Activated naive CD8-positive, alpha-beta T cell treated with anti-CD3 and anti-CD28 coated beads for 36 hours (primary cell): ENCODE data around the gene COX8C. TPM values are rescaled to one million over a fixed set of nuclear protein-coding genes. Genes with fewer than 3 reads are reported as not detected.

Experiments
- DNase-seq: peaks from one replicate; pipeline ENCODE4 v3.0.0; 2021
- H3K27ac Mint-ChIP-seq: one replicate; pipeline ENCODE4 v1.8.0; 2022; ENCODE audit warnings: mild to moderate bottlenecking, moderate library complexity, mixed read lengths
- H3K27me3 Mint-ChIP-seq: one replicate; pipeline ENCODE4 v1.8.0; 2022; ENCODE audit warnings: mild to moderate bottlenecking, mixed read lengths
- H3K36me3 Mint-ChIP-seq: one replicate; pipeline ENCODE4 v1.8.0; 2021; ENCODE audit warnings: mild to moderate bottlenecking, mixed read lengths
- H3K4me1 Mint-ChIP-seq: one replicate; pipeline ENCODE4 v1.8.0; 2021; ENCODE audit warnings: mixed read lengths
- H3K4me3 Mint-ChIP-seq: one replicate; pipeline ENCODE4 v1.8.0; 2022; ENCODE audit warnings: mild to moderate bottlenecking, moderate library complexity, mixed read lengths
- H3K9me3 Mint-ChIP-seq: one replicate; pipeline ENCODE4 v1.8.0; 2022; ENCODE audit warnings: mixed read lengths
- total RNA-seq, 2 experiments: library from RNA; stranded (reverse); gene quantifications; one replicate each; pipeline ENCODE4 v1.2.3, GENCODE V29; 2021

COX8C gene, protein sequence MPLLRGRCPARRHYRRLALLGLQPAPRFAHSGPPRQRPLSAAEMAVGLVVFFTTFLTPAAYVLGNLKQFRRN
- not detected for total RNA-seq

DNA sequence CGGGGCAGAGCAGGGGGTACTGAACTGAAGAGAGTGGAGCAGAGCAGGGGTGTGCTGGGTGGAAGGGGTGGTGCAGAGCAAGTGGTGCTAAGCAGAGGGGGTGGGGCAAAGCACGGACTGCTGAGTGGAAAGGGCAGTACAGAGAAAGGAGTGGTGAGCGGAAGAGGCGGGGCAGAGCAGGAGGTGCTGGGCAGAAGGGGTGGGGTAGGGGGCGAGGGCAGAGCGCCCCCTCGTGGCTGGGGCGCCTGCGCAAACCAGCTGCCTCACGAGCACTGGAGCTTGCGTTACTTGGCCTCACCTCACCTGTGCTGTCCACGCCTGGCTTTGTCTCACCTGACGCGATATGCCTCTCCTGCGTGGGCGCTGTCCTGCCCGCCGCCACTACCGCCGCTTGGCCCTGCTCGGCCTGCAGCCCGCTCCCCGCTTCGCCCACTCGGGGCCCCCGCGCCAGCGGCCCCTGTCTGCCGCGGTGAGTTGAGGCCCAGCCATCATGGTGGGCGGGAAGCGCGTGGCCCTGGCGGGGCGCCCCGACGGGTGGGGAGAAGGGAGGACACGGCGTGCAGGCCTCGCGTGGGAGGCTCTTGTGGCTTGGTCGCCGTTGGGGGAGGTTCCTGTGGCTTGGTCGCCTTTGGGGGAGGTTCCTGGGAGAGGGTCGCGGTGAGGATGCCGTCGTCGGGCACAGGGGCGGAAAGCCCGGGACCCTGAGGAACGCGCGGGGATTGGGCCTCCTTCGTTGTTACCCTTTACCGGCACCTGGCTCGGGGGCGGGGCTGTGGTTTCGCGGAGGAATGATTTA, at the start of gene COX8C:
COX8C (plus strand) TSS at position 257 of the 796 bp plus-strand sequence; CDS start at position 344, 87 bp downstream.
- Mint-ChIP-seq H3K4me1 (no peaks in the 10 kb centered on the region), H3K27ac (no peak within 1 kb of the TSS), H3K4me3 (no peak within 1 kb of the TSS), H3K36me3 (no peaks in the 10 kb centered on the region), H3K27me3 (peaks cover 4% of the 10 kb centered on the region), H3K9me3 (peaks cover 1% of the 10 kb centered on the region)
- no peak for DNase-seq

DNA sequence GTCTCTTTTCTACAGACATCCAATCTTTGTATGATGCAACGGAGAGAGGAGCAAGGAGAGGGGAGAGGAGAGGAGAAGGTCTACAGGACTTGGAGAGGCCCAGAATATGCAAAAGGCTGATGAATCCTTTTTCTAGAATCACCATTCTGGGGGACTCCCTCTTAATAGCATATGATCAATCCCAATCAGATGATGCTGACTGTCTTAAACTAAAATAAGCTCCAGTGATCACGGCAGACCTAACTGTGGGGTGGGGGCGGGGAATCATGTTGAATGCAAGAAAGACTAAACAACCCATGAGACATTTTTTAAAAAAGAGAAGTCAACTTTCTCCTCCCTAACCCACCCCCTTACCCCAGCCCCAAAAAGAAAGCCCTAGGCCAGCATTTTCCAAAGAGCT, 47.6 kb upstream of the COX8C start:
- Mint-ChIP-seq H3K36me3 (peaks cover 3% of the 10 kb centered on the region), H3K27ac (no peak overlapping the region), H3K27me3 (no peaks in the 10 kb centered on the region), H3K4me1 (peaks cover 21% of the 10 kb centered on the region), H3K4me3 (no peak overlapping the region), H3K9me3 (no peaks in the 10 kb centered on the region)
- DNase-seq, result no peak

DNA sequence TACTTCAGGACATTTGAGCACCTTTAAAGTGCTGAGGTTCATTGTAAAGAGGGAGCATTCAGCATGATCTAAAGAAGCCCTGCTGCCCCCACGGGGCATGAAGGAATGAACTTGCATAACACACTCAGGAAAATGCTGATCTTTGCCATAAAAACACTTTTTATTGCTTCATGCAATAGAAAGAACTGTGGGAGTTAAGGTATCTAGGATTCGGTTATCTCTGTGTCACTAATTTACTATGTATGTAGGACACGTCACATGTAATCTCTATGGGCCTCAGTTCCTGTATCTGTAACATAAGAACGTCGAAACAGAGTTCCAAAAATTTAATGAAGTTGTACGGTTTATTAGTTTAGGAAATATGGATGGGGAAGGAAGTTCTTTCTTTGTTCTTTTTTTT, 47.1 kb upstream of the COX8C start:
- H3K27ac Mint-ChIP-seq, result no peak overlapping the region
- H3K27me3 Mint-ChIP-seq, result no peaks in the 10 kb centered on the region
- H3K4me3 Mint-ChIP-seq, result no peak overlapping the region
- H3K36me3 Mint-ChIP-seq, result peaks cover 2% of the 10 kb centered on the region
- peaks cover 24% of the 10 kb centered on the region for H3K4me1 Mint-ChIP-seq
- no peak for DNase-seq
- no peaks in the 10 kb centered on the region for H3K9me3 Mint-ChIP-seq

DNA sequence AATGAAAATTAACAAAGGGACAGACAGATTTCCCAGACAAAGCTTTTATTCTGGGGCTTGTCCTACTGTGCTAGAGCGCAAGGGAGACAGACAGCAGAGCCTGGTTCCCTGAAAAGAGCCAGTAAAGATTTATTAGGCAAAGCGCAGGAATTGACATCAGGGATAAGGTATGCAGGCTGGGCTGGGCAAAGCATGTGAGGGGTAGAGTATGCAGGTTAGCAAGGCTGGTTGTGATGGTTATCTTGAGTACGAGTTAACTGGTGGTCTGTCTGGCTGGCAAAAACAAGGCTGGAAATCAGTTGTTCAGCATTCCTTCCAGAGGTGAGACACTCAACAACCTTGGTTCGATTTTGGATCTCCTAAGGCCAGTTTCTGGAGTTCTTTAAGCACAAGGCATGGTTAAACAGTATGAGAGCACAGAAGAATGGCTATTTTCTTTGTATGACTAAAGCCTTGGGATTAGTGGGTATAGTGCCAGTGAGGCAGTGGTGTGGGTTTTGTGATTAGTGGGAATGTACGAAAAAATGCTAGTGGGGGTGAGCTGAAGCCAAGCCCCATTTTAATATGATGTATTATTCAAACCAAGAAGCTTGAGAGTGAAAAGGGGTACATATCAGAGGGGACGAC, 45.0 kb upstream of the COX8C start:
- H3K27me3 Mint-ChIP-seq, result no peaks in the 10 kb centered on the region
- no peak for DNase-seq
- H3K9me3 Mint-ChIP-seq, result no peaks in the 10 kb centered on the region
- H3K36me3 Mint-ChIP-seq, result peaks cover 2% of the 10 kb centered on the region
- H3K27ac Mint-ChIP-seq, result no peak overlapping the region
- peaks cover 26% of the 10 kb centered on the region for H3K4me1 Mint-ChIP-seq
- no peak overlapping the region for H3K4me3 Mint-ChIP-seq

DNA sequence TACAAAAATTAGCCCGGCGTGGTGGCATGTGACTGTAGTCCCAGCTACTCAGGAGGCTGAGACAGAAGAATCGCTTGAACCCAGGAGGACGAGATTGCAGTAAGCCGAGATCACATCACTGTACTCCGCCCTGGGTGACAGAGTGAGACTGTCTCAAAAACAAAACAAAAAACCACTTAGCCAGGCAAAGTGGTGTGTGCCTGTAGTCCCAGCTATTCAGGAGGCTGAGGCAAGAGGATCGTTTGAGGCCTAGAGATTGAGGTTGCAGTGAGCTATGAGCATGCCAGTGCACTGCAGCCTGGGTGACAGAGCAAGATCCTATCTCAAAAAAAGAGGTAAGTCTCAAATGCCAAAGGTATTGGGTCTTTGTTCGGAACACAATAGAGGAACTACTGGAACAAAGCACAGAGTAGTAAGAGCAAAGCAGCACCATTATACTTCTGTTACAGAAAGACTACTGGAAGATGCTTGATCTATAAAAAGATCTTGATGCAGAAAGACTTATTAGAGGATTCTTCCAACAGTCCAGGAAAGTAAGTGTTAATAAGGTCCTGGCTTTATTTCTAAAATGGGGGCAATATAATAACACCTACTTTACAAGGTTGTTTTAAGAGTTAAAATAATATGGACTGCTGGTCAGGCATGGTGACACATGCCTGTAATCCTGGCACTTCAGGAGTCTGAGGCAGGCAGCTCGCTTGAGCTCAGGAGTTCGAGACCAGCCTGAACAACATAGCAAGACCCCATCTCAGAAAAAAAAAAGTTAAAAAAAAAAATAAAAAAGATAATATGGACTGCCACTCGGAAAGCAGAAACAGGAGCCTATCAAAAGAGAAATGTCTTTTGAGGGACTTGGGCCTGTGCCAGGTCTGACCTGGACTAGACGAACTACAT, 44.0 kb upstream of the COX8C start:
- Mint-ChIP-seq H3K27me3 (no peaks in the 10 kb centered on the region), H3K4me3 (no peak overlapping the region)

DNA sequence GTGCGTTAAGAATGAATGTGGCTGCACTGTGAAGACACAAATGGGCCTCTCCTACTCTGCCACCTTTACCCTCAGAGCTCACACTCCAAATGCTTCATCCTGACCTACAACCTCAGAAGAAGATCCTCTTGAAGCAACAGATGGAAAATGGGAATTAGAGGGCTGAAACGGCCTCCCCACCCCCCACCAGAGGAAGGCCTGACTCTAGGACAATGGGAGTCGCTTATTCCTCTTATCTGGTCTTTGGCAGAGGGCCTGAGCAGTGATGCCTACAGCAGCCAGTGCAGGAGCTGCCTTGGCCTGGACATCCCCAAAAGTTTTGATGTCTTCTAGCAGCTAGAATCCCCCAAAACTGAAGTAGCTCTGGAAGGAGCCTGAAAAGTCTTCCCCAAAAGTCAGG, 43.3 kb upstream of the COX8C start:
- Mint-ChIP-seq H3K36me3 (peaks cover 4% of the 10 kb centered on the region), H3K9me3 (no peaks in the 10 kb centered on the region), H3K27ac (no peak overlapping the region), H3K4me1 (peaks cover 32% of the 10 kb centered on the region), H3K27me3 (no peaks in the 10 kb centered on the region), H3K4me3 (no peak overlapping the region)
- DNase-seq, result no peak

More for the DNA sequence above, 44.0 kb upstream of the COX8C start:
- no peak overlapping the region for H3K27ac Mint-ChIP-seq
- H3K9me3 Mint-ChIP-seq, result no peaks in the 10 kb centered on the region
- H3K36me3 Mint-ChIP-seq, result peaks cover 2% of the 10 kb centered on the region
- DNase-seq, result no peak
- peaks cover 32% of the 10 kb centered on the region for H3K4me1 Mint-ChIP-seq

DNA sequence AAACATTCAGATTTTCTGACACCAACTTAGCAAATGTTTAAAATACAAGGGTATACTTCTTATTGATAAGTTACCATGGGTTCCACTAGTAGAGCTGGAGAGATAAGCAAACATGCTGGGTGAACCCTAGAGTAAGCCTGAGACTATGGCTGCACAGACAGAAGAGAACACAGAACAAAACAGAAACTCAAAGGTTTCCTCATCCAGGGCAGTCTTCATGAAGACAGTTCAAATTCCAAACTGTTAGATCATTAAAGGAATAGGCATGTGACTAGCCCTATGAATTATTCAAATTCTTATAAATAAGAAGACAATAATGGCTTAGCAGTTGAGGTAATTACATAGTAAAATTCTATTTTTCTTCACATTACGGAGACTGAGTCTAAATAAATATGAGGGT, 42.2 kb upstream of the COX8C start:
- Mint-ChIP-seq H3K27ac (no peak overlapping the region), H3K9me3 (no peaks in the 10 kb centered on the region), H3K4me3 (no peak overlapping the region), H3K4me1 (peaks cover 32% of the 10 kb centered on the region), H3K36me3 (peaks cover 5% of the 10 kb centered on the region), H3K27me3 (no peaks in the 10 kb centered on the region)
- no peak for DNase-seq

DNA sequence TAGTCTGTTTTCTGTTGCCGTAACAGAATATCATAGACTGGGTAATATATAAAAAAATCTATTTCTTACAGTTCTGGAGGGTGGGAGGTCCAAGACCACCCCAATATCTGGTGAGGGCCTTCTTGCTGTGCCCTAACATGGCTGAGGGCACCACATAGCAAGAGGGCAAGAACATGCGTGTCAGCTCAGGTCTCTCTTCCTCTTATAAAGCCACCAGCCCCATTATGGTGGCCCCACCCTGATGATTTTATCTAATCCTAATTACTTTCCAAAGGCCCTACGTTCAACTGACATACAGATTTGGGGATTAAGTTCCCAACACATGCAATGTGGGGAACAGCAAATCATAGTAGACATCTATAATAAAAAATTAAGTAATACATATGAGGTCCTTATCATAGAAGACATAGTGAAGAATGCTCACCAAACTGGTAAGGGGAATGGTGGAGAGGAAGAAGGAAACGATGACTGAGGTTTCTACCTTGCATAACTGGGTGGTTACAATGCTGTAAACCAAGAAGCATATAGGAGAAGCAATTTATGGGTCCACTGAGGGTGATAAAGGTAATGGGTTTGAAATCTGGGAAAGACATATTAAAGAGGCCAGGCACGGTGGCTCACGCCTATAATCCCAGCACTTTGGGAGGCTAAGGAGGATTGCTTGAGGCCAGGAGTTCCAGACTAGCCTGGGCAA, 41.1 kb upstream of the COX8C start:
- Mint-ChIP-seq H3K9me3 (no peaks in the 10 kb centered on the region), H3K27me3 (no peaks in the 10 kb centered on the region), H3K27ac (no peak overlapping the region), H3K4me3 (no peak overlapping the region), H3K36me3 (peaks cover 5% of the 10 kb centered on the region), H3K4me1 (peaks cover 35% of the 10 kb centered on the region)
- DNase-seq, result no peak

DNA sequence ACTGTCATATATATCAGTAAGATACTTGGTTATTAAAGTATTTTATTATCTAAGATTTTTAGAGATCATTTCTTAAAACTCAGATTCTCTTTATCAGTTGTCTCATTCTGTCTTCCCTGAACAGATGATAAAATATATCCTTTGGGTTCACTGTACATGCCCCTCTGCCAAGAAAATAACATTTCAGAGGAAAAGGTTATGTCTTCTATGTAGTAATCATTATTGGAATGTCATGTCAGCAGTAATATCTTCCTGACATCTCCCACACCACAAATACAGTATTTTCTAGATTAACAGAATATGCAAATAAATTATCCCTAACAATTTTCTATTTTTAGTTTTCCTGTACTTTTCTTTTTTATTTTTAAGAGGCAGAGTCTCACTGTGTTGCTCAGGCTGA, 40.2 kb upstream of the COX8C start:
- no peak overlapping the region for H3K27ac Mint-ChIP-seq

DNA sequence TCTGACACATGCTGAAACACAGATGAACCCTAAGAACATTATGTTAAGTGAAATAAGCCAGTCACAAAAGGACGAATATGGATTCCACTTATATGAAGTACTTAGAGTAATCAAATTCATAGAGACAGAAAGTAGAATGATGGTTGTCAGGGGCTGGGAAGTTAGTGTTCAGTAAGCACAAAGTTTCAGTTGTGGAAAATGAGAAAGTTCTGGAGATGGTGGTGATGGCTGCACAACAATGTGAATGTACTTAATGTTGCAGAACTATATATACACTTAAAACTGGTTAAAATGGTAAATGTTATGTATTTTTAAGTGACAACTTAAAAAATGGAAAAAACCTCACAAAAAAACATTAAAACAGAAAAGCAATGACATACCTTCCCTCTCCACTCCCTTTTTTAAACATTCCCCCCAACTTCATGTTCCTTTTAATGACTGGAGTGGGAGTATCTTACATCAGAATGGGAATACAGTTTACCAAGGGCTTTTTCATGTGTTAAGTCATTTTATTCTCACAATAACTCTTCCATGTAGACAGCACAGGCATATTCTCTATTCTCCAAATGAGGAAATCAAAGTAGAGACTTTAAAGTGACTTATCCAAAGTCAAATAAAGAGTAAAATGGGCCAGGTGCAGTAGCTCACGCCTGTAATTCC, 38.2 kb upstream of the COX8C start:
- Mint-ChIP-seq H3K36me3 (peaks cover 5% of the 10 kb centered on the region), H3K27me3 (no peaks in the 10 kb centered on the region), H3K4me1 (peaks cover 41% of the 10 kb centered on the region), H3K27ac (no peak overlapping the region), H3K9me3 (no peaks in the 10 kb centered on the region), H3K4me3 (no peak overlapping the region)
- no peak for DNase-seq

More for the DNA sequence above, 40.2 kb upstream of the COX8C start:
- Mint-ChIP-seq H3K36me3 (peaks cover 5% of the 10 kb centered on the region), H3K4me3 (no peak overlapping the region), H3K9me3 (no peaks in the 10 kb centered on the region), H3K4me1 (peaks cover 35% of the 10 kb centered on the region), H3K27me3 (no peaks in the 10 kb centered on the region)
- DNase-seq, result no peak

DNA sequence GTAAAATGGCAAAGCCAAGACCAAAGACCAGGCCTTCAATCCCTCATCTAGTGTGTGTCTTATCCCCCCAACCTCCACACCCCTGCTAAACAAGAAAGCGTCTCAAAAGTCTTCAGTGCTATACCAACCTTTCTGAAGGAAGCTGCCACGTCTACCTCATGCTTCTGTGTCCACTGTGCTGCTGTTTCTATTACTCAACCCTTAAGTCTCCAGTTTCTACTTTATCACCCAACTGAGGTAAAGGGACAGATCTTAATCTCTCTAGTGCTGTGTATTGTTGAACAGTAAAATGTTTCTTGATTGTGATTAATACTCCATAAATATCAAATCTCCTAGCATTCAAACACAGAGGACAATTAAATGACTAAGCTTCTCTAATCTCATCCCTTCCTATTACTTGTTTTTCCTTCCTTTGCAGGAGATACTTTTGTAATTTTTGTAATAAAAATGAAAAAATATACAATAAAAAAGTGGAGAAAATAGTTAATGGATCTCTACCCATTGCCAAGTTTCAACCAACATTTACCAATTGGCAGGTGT, 37.5 kb upstream of the COX8C start:
- no peak overlapping the region for H3K27ac Mint-ChIP-seq

DNA sequence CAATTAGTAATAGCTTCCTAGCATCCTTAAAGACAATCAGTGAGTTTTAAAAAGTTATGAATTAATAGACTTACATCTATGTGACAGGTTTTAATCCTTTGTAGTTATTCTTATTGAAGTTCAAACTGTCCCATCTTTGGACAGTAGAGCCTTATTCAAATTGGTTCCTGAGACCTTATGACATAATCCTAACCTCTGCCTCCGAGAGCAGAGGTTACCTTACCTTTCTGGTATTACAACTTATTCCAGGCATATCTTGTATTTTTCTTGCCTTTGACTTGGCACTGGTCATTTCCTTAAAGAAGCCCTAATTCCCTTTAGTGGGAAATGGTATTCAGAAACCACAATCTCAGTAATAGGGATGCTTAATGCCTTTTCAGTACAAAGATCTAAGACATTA, 35.9 kb upstream of the COX8C start:
- no peak overlapping the region for H3K27ac Mint-ChIP-seq
- DNase-seq, result no peak
- no peaks in the 10 kb centered on the region for H3K27me3 Mint-ChIP-seq
- peaks cover 33% of the 10 kb centered on the region for H3K4me1 Mint-ChIP-seq
- no peaks in the 10 kb centered on the region for H3K9me3 Mint-ChIP-seq
- no peak overlapping the region for H3K4me3 Mint-ChIP-seq
- H3K36me3 Mint-ChIP-seq, result peaks cover 4% of the 10 kb centered on the region

More for the DNA sequence above, 37.5 kb upstream of the COX8C start:
- peaks cover 3% of the 10 kb centered on the region for H3K36me3 Mint-ChIP-seq
- peaks cover 37% of the 10 kb centered on the region for H3K4me1 Mint-ChIP-seq
- no peak for DNase-seq
- no peaks in the 10 kb centered on the region for H3K27me3 Mint-ChIP-seq
- no peaks in the 10 kb centered on the region for H3K9me3 Mint-ChIP-seq
- H3K4me3 Mint-ChIP-seq, result no peak overlapping the region

DNA sequence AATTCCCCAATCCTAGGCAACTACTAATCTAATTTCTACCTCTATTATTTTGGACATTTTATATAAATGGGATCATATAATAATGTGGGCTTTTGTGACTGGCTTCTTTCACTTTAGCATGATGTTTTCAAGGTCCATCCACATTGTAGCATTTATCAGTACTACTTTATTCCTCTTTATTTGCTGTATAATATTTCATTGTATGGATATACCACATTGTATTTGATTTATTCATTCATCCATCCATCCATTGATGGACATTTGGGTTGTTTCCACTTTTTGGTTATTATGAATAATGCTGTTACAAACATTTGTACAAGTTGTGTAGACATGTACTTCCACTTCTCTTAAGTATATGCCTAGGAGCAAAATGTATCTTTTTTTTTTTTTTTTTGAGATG, 31.4 kb upstream of the COX8C start:
- H3K36me3 Mint-ChIP-seq, result peaks cover 13% of the 10 kb centered on the region
- DNase-seq, result no peak
- H3K9me3 Mint-ChIP-seq, result no peaks in the 10 kb centered on the region
- H3K27me3 Mint-ChIP-seq, result no peaks in the 10 kb centered on the region
- H3K4me1 Mint-ChIP-seq, result peaks cover 33% of the 10 kb centered on the region
- no peak overlapping the region for H3K4me3 Mint-ChIP-seq
- no peak overlapping the region for H3K27ac Mint-ChIP-seq

DNA sequence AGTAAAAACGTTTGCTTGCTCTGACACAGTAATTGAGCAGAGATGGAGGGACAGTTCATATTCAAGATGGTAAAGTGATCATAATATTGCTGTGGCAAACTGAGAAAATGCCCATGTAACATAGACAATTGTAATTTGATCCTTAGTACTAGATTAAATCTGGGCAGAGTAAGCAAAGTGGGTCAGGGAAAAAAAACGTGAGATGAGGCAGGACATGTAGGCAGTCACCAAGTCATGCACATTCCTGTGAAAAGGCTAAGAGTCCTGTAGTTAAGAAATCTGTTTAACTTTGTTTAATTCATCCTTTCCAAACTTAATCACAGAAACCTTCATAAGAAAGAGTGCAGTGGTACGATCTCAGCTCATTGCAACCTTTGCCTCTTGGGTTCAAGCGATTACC, 30.3 kb upstream of the COX8C start:
- Mint-ChIP-seq H3K27ac (no peak overlapping the region), H3K36me3 (peaks cover 18% of the 10 kb centered on the region), H3K27me3 (no peaks in the 10 kb centered on the region), H3K4me1 (peaks cover 37% of the 10 kb centered on the region), H3K4me3 (no peak overlapping the region), H3K9me3 (no peaks in the 10 kb centered on the region)
- DNase-seq, result no peak
